Natural killer cell (primary cell): ENCODE measurements around the gene ODF2. TPM values are rescaled to one million over a fixed set of nuclear protein-coding genes. Genes with fewer than 3 reads are reported as not detected.
A peak's percentile ranks its signal among the peaks of the same experiment; 100 is the strongest.

Experiments
- ATAC-seq, 3 donors: fragments of 150-1000 bp in 2 of 3; fragments of 200-7000 bp in 1 of 3; cut with Tn5 transposase; 1 replicate in 1 of 3; 2 replicates in 2 of 3; pipeline ENCODE4 v1.10.0; 2021; ENCODE audit warnings: mild to moderate bottlenecking in 2 of 3, moderate library complexity in 2 of 3
- DNase-seq, 2 donors: peaks; one replicate each; pipeline versions ENCODE4 v3.0.0 to v3.0.0-alpha.2; 2013 to 2021; ENCODE audit warnings: mixed read lengths in 1 of 2
- H3K27ac ChIP-seq: one replicate; pipeline ENCODE4 v1.5.1; 2013; ENCODE audit warnings: mild to moderate bottlenecking, low read length
- H3K27me3 ChIP-seq: one replicate; pipeline ENCODE4 v1.6.1; 2013; ENCODE audit warnings: low read length; ENCODE audit not compliant: control insufficient read depth, insufficient read depth
- H3K36me3 ChIP-seq: one replicate; pipeline ENCODE4 v1.6.1; 2013; ENCODE audit warnings: low read length; ENCODE audit not compliant: control insufficient read depth, insufficient read depth
- H3K4me1 ChIP-seq: one replicate; pipeline ENCODE4 v1.6.1; 2013; ENCODE audit warnings: low read length; ENCODE audit not compliant: control insufficient read depth, insufficient read depth
- H3K4me3 ChIP-seq: one replicate; pipeline ENCODE4 v1.5.1; 2013; ENCODE audit warnings: low read length
- H3K9me3 ChIP-seq: one replicate; pipeline ENCODE4 v1.6.1; 2013; ENCODE audit warnings: low read length; ENCODE audit not compliant: control insufficient read depth, insufficient read depth
- H3K27ac Mint-ChIP-seq, 2 donors: one replicate each; pipeline ENCODE4 v1.8.0; 2022; ENCODE audit warnings: mild to moderate bottlenecking in 2 of 2, mixed read lengths in 2 of 2, moderate library complexity in 1 of 2
- H3K27me3 Mint-ChIP-seq, 2 donors: one replicate each; pipeline ENCODE4 v1.8.0; 2022; ENCODE audit warnings: low read depth in 2 of 2, mixed read lengths in 2 of 2
- H3K36me3 Mint-ChIP-seq: one replicate; pipeline ENCODE4 v1.8.0; 2022; ENCODE audit warnings: mixed read lengths
- H3K4me1 Mint-ChIP-seq, 2 donors: one replicate each; pipeline ENCODE4 v1.8.0; 2022; ENCODE audit warnings: mixed read lengths in 2 of 2
- H3K4me3 Mint-ChIP-seq: one replicate; pipeline ENCODE4 v1.8.0; 2022; ENCODE audit warnings: mild to moderate bottlenecking, moderate library complexity, mixed read lengths
- H3K9me3 Mint-ChIP-seq, 2 donors: one replicate each; pipeline ENCODE4 v1.8.0; 2022; ENCODE audit warnings: mixed read lengths in 2 of 2
- WGBS: methylation state at CpG from one replicate; pipeline ENCODE4 v1.1.7; 2013; ENCODE audit warnings: missing lambda C conversion rate; ENCODE audit not compliant: insufficient coverage; 5-methylcytosine and 5-hydroxymethylcytosine counted together
- intact Hi-C: fragments of 100-400 bp; cut with micrococcal nuclease; formaldehyde crosslinking; loops from one replicate; pipeline ENCODE4 v1.14.2; 2022
- total RNA-seq, 4 donors: library from RNA; stranded (reverse); fragments of 120-200 nt in 1 of 4; gene quantifications; one replicate each; pipeline versions ENCODE4 v1.2.3 to v1.2.4, GENCODE V29; 2013 to 2022
- TF ChIP-seq, protein P1 (sequence below): fragments of 200-600 bp; IDR thresholded peaks from one replicate; pipeline ENCODE4 v1.8.0; 2022; ENCODE audit warnings: antibody characterized with exemption

The ODF2 gene
- total RNA-seq = 10 to 100 TPM; 36.4 to 44.4 (median 37.5) TPM
- total RNA-seq (2013) = 41.4 TPM

DNA sequence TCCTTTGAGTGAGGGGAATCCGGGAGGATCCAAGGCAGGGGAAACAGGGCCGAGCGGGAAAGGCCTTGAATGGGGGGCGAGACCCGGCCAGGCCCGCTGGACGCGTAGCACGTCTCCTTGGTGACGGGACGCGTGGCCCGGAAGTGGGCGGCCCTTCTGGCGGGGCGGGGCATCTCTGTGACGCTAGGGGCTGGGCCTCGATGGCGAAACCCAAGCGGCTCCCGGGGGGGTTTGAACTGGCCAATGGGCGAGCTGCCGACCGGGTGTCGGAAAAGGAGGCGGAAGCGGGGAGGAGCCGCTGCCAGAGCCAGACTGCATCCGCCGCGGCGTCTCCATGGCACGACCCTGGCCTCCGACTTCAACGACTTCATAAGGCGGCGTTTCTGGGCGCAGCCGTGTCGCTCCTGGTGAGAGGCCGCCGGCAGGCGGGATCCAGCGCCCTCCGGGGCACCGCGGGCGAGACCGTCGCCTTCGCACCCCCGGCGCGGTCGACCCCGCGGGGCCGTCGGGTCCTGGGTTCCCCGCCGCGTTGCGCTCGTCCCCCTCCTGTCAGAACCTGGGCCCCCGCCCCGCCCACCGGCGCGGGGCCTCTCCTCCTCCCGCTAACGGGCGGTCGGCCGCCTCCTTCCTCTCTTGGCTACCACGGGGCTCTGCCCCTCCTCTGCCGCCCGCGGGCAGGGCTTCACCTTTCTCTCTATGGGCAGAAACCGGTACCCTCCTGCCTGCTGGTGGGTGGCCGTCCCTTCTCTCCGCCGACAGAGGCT lies at the start of gene ODF2:
Gene ODF2, plus strand, starts transcription at position 158 of the 764 bp plus-strand sequence. Its CDS starts 86 bp downstream, at position 244.
- Histone ChIP-seq H3K4me1 (peaks cover 13% of the 10 kb centered on the region), H3K36me3 (peaks cover 15% of the 10 kb centered on the region), H3K27ac (peak within 1 kb of the TSS; percentile 85), H3K27me3 (no peaks in the 10 kb centered on the region), H3K4me3 (peak within 1 kb of the TSS; percentile 73), H3K9me3 (no peaks in the 10 kb centered on the region)
- peak within 1 kb of the TSS; percentile 90 to 92 for H3K27ac Mint-ChIP-seq
- H3K36me3 Mint-ChIP-seq = no peaks in the 10 kb centered on the region
- TF ChIP-seq, protein P1, sequence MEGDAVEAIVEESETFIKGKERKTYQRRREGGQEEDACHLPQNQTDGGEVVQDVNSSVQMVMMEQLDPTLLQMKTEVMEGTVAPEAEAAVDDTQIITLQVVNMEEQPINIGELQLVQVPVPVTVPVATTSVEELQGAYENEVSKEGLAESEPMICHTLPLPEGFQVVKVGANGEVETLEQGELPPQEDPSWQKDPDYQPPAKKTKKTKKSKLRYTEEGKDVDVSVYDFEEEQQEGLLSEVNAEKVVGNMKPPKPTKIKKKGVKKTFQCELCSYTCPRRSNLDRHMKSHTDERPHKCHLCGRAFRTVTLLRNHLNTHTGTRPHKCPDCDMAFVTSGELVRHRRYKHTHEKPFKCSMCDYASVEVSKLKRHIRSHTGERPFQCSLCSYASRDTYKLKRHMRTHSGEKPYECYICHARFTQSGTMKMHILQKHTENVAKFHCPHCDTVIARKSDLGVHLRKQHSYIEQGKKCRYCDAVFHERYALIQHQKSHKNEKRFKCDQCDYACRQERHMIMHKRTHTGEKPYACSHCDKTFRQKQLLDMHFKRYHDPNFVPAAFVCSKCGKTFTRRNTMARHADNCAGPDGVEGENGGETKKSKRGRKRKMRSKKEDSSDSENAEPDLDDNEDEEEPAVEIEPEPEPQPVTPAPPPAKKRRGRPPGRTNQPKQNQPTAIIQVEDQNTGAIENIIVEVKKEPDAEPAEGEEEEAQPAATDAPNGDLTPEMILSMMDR = no peak
- DNase-seq = peak; percentile 98 to 99
- intact Hi-C loops = loop anchor here (1.0 to 2.0 kb wide), 3 partner anchors 17 to 96 kb away; partner anchors contain the start of genes GLE1 and SPTAN1
- peak; percentile 86 to 96 (median 88) for ATAC-seq
- no peaks in the 10 kb centered on the region for H3K9me3 Mint-ChIP-seq
- WGBS = under 1% methylated on average over 82 of the region's 82 CpGs
- H3K4me3 Mint-ChIP-seq = peak within 1 kb of the TSS; percentile 98
- no peaks in the 10 kb centered on the region for H3K27me3 Mint-ChIP-seq
- peaks cover 6 to 24% of the 10 kb centered on the region in 2 donors for H3K4me1 Mint-ChIP-seq

DNA sequence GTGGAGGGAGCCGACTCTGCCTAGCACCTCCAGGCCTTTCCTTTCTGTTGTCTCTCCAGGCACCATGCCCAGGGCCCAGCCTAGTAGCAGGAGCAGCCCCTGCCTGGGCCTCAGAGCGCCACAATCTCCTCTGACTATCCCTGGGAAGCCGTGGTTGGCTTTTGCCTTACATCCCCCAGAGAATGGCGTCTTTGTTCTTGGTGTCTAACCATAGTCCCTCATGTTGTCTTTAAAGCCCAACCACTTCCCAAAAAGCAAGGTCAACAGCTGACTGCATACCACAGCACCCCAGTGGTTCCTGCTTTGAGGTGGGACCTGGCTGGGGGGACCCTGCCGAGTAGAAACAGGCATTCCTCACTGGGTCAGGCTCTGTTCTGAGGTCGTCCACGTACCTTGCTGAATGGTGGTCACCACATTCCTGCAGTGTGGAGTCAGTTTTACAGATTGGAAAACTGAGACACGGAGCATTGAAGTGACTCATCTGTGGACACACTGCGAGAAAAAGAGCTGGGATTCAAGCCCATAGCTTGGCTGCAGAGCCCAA lies 48.9 kb upstream of the ODF2 start:
- no peak overlapping the region for H3K27ac Mint-ChIP-seq
- H3K27me3 ChIP-seq = peaks cover 2% of the 10 kb centered on the region
- no peaks in the 10 kb centered on the region for H3K36me3 Mint-ChIP-seq
- intact Hi-C loops = no loop called here
- no peaks in the 10 kb centered on the region for H3K4me1 Mint-ChIP-seq
- H3K9me3 ChIP-seq = no peaks in the 10 kb centered on the region
- no peak for DNase-seq
- no peaks in the 10 kb centered on the region for H3K4me1 ChIP-seq
- no peaks in the 10 kb centered on the region for H3K9me3 Mint-ChIP-seq
- H3K36me3 ChIP-seq = no peaks in the 10 kb centered on the region
- no peak for ATAC-seq
- WGBS = 77% methylated on average over 9 of the region's 9 CpGs
- H3K4me3 Mint-ChIP-seq = no peak overlapping the region
- H3K27ac ChIP-seq = no peak overlapping the region
- TF ChIP-seq, protein P1 = no peak
- H3K4me3 ChIP-seq = no peak overlapping the region
- H3K27me3 Mint-ChIP-seq = peaks cover 6 to 18% of the 10 kb centered on the region in 2 donors

DNA sequence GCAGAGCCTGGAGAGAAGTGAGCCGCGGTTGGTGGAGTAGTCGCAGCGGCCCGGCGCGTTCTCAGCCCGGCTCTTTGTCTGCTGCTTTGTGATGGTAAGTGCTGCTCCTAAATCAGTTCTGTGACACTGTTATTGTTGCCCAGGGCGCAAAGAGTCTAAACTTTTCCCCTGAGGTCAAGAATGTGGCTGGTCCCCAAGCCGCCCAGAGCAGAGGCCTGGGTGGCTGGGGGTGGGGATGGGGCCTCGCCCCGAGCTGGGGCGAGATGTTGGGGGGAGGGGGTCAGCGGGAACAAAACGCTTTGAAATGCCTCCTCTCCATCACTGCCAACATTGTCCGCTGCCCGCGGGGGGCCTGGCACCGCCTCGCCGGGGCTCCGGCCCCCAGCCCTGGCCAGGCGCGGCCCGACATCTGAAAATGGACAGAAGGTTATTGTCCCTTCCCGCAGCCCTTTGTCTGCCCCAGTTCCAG lies 46.8 kb upstream of the ODF2 start:
- Mint-ChIP-seq H3K27ac (no peak overlapping the region), H3K36me3 (no peaks in the 10 kb centered on the region), H3K27me3 (peaks cover 10 to 21% of the 10 kb centered on the region in 2 donors), H3K4me1 (no peaks in the 10 kb centered on the region), H3K4me3 (no peak overlapping the region), H3K9me3 (no peaks in the 10 kb centered on the region)
- intact Hi-C loops = no loop called here
- WGBS = 41% methylated on average over 23 of the region's 26 CpGs
- no peaks in the 10 kb centered on the region for H3K9me3 ChIP-seq
- no peaks in the 10 kb centered on the region for H3K4me1 ChIP-seq
- DNase-seq (no peak), ATAC-seq (no peak)
- H3K36me3 ChIP-seq = no peaks in the 10 kb centered on the region
- H3K27me3 ChIP-seq = peaks cover 2% of the 10 kb centered on the region
- TF ChIP-seq, protein P1 = no peak
- H3K27ac ChIP-seq = no peak overlapping the region
- no peak overlapping the region for H3K4me3 ChIP-seq
